ENCODE results near the gene OPCML.

Gene OPCML

GRCh38 chr11:133503776-133504175, 28.5 kb downstream of the OPCML start:
- no peak for DNase-seq (ENCODE audit: low read depth in 2 of 2)

GRCh38 chr11:133503236-133503635, 29.1 kb downstream of the OPCML start:
- DNase-seq (ENCODE audit: low read depth in 2 of 2) = no peak

- DNase-seq (ENCODE audit: low read depth in 2 of 2) = no peak
Observed at GRCh38 chr11:133501643-133502539, 30.4 kb downstream of the OPCML start.

- no peak for DNase-seq (ENCODE audit: low read depth in 2 of 2)
Observed at GRCh38 chr11:133500936-133501335, 31.4 kb downstream of the OPCML start.

GRCh38 chr11:133500435-133500834, 31.9 kb downstream of the OPCML start:
- DNase-seq (ENCODE audit: low read depth in 2 of 2) = no peak

- DNase-seq (ENCODE audit: low read depth in 2 of 2) = no peak
Observed at GRCh38 chr11:133498969-133499368, 33.3 kb downstream of the OPCML start.

- no peak for DNase-seq (ENCODE audit: low read depth in 2 of 2)
Observed at GRCh38 chr11:133497477-133498140, 34.7 kb downstream of the OPCML start.

- DNase-seq (ENCODE audit: low read depth in 2 of 2) = no peak
Observed at GRCh38 chr11:133492895-133493294, 39.4 kb downstream of the OPCML start.

- DNase-seq (ENCODE audit: low read depth in 2 of 2) = no peak
Observed at GRCh38 chr11:133491680-133492383, 40.5 kb downstream of the OPCML start.

GRCh38 chr11:133480722-133481121, 51.6 kb downstream of the OPCML start:
- no peak for DNase-seq (ENCODE audit: low read depth in 2 of 2)

- no peak for DNase-seq (ENCODE audit: low read depth in 2 of 2)
Observed at GRCh38 chr11:133479209-133479608, 53.1 kb downstream of the OPCML start.

- DNase-seq (ENCODE audit: low read depth in 2 of 2) = no peak
Observed at GRCh38 chr11:133477251-133477625, 55.1 kb downstream of the OPCML start.

GRCh38 chr11:133476570-133477250, 55.6 kb downstream of the OPCML start:
- DNase-seq (ENCODE audit: low read depth in 2 of 2) = no peak

GRCh38 chr11:133474461-133474860, 57.8 kb downstream of the OPCML start:
- DNase-seq (ENCODE audit: low read depth in 2 of 2) = no peak

- no peak for DNase-seq (ENCODE audit: low read depth in 2 of 2)
Observed at GRCh38 chr11:133467686-133468085, 64.6 kb downstream of the OPCML start.

GRCh38 chr11:133443206-133443747, 89.0 kb downstream of the OPCML start:
- no peak for DNase-seq (ENCODE audit: low read depth in 2 of 2)

GRCh38 chr11:133441964-133442660, 90.2 kb downstream of the OPCML start:
- DNase-seq (ENCODE audit: low read depth in 2 of 2) = no peak

GRCh38 chr11:133425992-133426391, 106.3 kb downstream of the OPCML start:
- no peak for DNase-seq (ENCODE audit: low read depth in 2 of 2)

GRCh38 chr11:133425245-133425644, 107.1 kb downstream of the OPCML start:
- no peak for DNase-seq (ENCODE audit: low read depth in 2 of 2)

- no peak for DNase-seq (ENCODE audit: low read depth in 2 of 2)
Observed at GRCh38 chr11:133418218-133418617, 114.1 kb downstream of the OPCML start.

GRCh38 chr11:133414506-133414905, 117.8 kb downstream of the OPCML start:
- DNase-seq (ENCODE audit: low read depth in 2 of 2) = no peak

Measured in stimulated activated CD4-positive, alpha-beta T cell treated with anti-CD3 and anti-CD28 coated beads, Interleukin-15, amount 100 ng/mL, for 48 hours (primary cell).